HUES48 (cell line): ENCODE measurements around the gene RGMA.

ENCODE experiments used
- H3K27ac ChIP-seq: one replicate; pipeline ENCODE4 v1.7.0; 2013; ENCODE audit warnings: low read depth, low read length, inconsistent platforms
- H3K27me3 ChIP-seq: 2 replicates; pipeline ENCODE4 v1.6.1; 2013; ENCODE audit warnings: mild to moderate bottlenecking, low read length; ENCODE audit not compliant: control insufficient read depth, insufficient read depth
- H3K36me3 ChIP-seq: 2 replicates; pipeline ENCODE4 v1.6.1; 2013; ENCODE audit warnings: low read length; ENCODE audit not compliant: control insufficient read depth, insufficient read depth
- H3K4me1 ChIP-seq: 2 replicates; pipeline ENCODE4 v1.6.1; 2013; ENCODE audit warnings: mild to moderate bottlenecking, low read length; ENCODE audit not compliant: control insufficient read depth, insufficient read depth
- H3K4me3 ChIP-seq: 2 replicates; pipeline ENCODE4 v1.5.1; 2013; ENCODE audit warnings: mild to moderate bottlenecking, low read depth, low read length
- H3K9ac ChIP-seq: 2 replicates; pipeline ENCODE4 v1.6.1; 2013; ENCODE audit warnings: mild to moderate bottlenecking, low read depth, low read length, moderate library complexity
- H3K9me3 ChIP-seq: 2 replicates; pipeline ENCODE4 v1.6.1; 2013; ENCODE audit warnings: low read length; ENCODE audit not compliant: control insufficient read depth, insufficient read depth

The RGMA gene

GRCh38 chr15:93093765-93094164, 4.8 kb upstream of the RGMA start:
- peaks cover 55% of the 10 kb centered on the region for H3K27me3 ChIP-seq
- H3K36me3 ChIP-seq = no peaks in the 10 kb centered on the region
- H3K9ac ChIP-seq = no peak overlapping the region
- H3K4me3 ChIP-seq = no peak overlapping the region
- H3K4me1 ChIP-seq = peaks cover 17% of the 10 kb centered on the region; the same call in 1 of the 2 replicates
- H3K27ac ChIP-seq = no peak overlapping the region
- no peaks in the 10 kb centered on the region for H3K9me3 ChIP-seq

DNA sequence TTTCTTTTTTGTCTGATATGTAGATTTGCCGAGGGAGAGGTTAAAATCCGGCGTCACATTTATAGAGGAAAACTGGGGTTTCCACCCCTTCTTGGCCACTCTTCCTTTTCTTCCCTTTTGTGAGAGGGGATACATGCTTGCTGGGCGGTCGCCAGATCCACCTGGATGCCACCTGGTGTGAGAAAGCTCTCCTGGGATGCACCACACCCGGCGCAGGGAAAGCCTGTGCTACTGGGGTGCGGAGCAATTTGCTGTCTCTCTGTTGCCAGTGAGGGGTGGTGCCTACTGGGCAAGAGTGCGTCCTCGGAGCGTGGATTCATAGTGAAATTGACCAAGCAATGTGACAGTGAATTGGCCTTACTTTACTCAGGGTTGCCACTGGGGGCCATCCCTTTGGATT, 2.5 kb upstream of the RGMA start:
- Histone ChIP-seq H3K27me3 (peaks cover 71% of the 10 kb centered on the region), H3K9ac (no peak overlapping the region), H3K9me3 (no peaks in the 10 kb centered on the region), H3K36me3 (no peaks in the 10 kb centered on the region), H3K27ac (no peak overlapping the region), H3K4me3 (no peak overlapping the region), H3K4me1 (peaks cover 22% of the 10 kb centered on the region)

DNA sequence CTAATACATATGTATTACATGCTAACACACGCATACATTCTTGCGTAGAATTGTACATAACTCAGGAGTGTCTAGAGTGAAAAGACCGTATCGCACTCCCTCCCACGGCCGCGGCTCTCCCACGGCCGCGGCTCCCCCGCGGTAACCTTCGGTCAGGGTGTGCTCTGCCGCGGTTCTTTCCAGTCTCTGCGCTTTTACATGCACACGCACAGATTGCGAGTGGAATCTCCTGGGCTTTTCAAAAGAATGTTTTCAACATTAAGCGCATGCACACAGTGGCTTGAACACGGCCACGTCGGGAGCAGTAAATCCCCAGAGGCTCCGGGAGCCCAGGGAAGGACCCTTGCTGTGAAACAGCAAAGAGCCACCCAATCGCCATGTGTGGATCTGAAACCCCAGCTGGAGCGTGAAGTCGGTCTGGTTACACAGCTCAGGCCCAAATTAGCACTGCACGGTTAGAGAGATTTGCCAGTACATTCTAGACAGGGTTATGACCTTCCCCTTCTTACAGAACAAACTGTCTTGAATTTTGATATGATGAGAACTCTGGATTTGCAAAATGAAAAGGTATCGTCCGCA, 805 bp upstream of the RGMA start:
- Histone ChIP-seq H3K9ac (0 out of 2 replicates have a peak overlapping the region, but pooled peaks have one; percentile 5), H3K9me3 (no peaks in the 10 kb centered on the region), H3K36me3 (no peaks in the 10 kb centered on the region), H3K27ac (no peak overlapping the region), H3K4me3 (peak overlapping the region; percentile 74), H3K27me3 (peaks cover 77% of the 10 kb centered on the region), H3K4me1 (peaks cover 22% of the 10 kb centered on the region)

- peak overlapping the region; percentile 70 for H3K27ac ChIP-seq
- H3K9me3 ChIP-seq = no peaks in the 10 kb centered on the region
- H3K4me3 ChIP-seq = peak overlapping the region; percentile 73
- peaks cover 64% of the 10 kb centered on the region for H3K27me3 ChIP-seq
- H3K36me3 ChIP-seq = no peaks in the 10 kb centered on the region
- no peak overlapping the region; the same call in 1 of the 2 replicates for H3K9ac ChIP-seq
- H3K4me1 ChIP-seq = peaks cover 22% of the 10 kb centered on the region
Measured at GRCh38 chr15:93088200-93088980, 621 bp downstream of the RGMA start.

- Histone ChIP-seq H3K9ac (no peak overlapping the region), H3K36me3 (no peaks in the 10 kb centered on the region), H3K27me3 (peaks cover 58% of the 10 kb centered on the region), H3K4me1 (peaks cover 22% of the 10 kb centered on the region), H3K4me3 (peak overlapping the region; percentile 73), H3K9me3 (no peaks in the 10 kb centered on the region), H3K27ac (no peak overlapping the region)
Measured at GRCh38 chr15:93087825-93088199, 1.2 kb downstream of the RGMA start.

GRCh38 chr15:93086791-93087190, 2.2 kb downstream of the RGMA start:
- H3K4me3 ChIP-seq = no peak overlapping the region
- H3K9ac ChIP-seq = no peak overlapping the region

DNA sequence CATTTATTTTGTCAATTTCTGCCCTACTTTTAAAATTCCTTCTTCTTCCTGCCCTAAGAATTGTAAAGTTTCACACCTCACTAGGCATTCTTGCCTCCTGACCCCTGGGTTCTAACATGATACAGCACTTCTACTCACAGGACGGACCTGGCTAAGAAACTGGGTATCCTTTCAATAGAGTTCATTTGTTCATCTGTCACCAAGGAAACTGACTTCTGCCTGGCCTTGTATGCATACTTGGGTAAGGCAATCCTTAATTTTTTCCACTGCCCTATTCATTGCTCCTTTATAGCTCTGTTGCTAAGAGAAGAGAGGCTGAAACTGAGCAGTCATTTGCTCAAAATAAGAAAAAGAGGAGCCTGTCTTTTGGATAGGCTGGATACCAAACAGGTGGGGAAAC, 3.3 kb downstream of the RGMA start:
- Histone ChIP-seq H3K4me1 (peaks cover 11% of the 10 kb centered on the region), H3K9me3 (no peaks in the 10 kb centered on the region), H3K27ac (no peak overlapping the region), H3K9ac (no peak overlapping the region), H3K27me3 (peaks cover 39% of the 10 kb centered on the region), H3K36me3 (no peaks in the 10 kb centered on the region), H3K4me3 (no peak overlapping the region)

More at GRCh38 chr15:93086791-93087190, 2.2 kb downstream of the RGMA start:
- peaks cover 22% of the 10 kb centered on the region for H3K4me1 ChIP-seq
- no peak overlapping the region for H3K27ac ChIP-seq
- H3K36me3 ChIP-seq = no peaks in the 10 kb centered on the region
- no peaks in the 10 kb centered on the region for H3K9me3 ChIP-seq
- peaks cover 48% of the 10 kb centered on the region for H3K27me3 ChIP-seq

DNA sequence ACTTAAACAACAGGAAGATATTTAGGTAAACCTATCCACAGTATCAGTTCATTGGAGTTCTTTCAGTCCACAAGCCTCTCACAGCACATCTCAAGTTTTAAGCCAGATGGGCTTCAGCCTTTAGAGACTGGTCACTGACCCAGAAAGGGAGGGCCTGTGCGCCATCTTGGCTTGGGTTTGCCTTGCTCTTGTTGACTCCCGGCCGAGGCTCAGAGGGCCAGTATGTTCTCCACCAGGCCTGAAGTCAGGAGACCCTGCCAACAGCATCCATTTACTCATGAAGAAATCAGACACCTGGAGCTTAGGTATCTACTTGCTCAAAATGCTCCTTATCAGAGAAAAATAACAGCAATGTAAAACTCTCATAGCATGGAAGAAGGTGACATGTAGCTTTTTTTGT, 6.2 kb downstream of the RGMA start:
- Histone ChIP-seq H3K9ac (no peak overlapping the region), H3K36me3 (no peaks in the 10 kb centered on the region), H3K27me3 (peaks cover 22% of the 10 kb centered on the region), H3K4me1 (peaks cover 5% of the 10 kb centered on the region), H3K4me3 (no peak overlapping the region), H3K27ac (no peak overlapping the region), H3K9me3 (no peaks in the 10 kb centered on the region)

- Histone ChIP-seq H3K9me3 (no peaks in the 10 kb centered on the region), H3K27me3 (peaks cover 8% of the 10 kb centered on the region), H3K36me3 (no peaks in the 10 kb centered on the region), H3K9ac (no peak overlapping the region), H3K27ac (no peak overlapping the region), H3K4me3 (no peak overlapping the region), H3K4me1 (no peaks in the 10 kb centered on the region)
Measured at GRCh38 chr15:93081399-93081798, 7.6 kb downstream of the RGMA start.

- no peak overlapping the region for H3K27ac ChIP-seq
- H3K4me3 ChIP-seq = no peak overlapping the region
- H3K4me1 ChIP-seq = no peaks in the 10 kb centered on the region
- H3K9ac ChIP-seq = no peak overlapping the region
- no peaks in the 10 kb centered on the region for H3K36me3 ChIP-seq
- H3K27me3 ChIP-seq = peaks cover 4% of the 10 kb centered on the region; the same call in 1 of the 2 replicates
- H3K9me3 ChIP-seq = no peaks in the 10 kb centered on the region
Measured at GRCh38 chr15:93080451-93080850, 8.6 kb downstream of the RGMA start.

DNA sequence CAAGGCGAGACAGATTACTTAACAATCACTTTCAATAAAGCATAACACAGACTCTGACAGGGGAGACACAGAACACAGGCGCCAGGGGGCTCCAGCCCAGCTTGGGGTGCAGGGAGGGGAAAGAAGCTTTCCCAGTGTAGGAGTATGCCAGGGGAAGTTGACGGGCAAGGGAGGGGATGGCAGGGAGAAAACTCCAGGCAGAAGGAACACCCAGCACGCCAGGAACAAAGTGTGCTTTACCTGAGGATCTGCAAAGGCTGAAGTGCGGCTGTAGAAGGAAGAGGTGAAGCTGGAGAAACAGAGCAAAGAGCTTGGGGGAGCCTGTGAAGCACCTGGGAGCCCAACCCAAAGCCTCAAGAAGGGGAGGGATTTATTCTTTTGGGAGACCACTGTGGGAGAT, 12.1 kb downstream of the RGMA start:
- peaks cover 8% of the 10 kb centered on the region; the same call in 1 of the 2 replicates for H3K4me1 ChIP-seq
- H3K27ac ChIP-seq = no peak overlapping the region
- peaks cover 12% of the 10 kb centered on the region for H3K27me3 ChIP-seq
- H3K4me3 ChIP-seq = no peak overlapping the region
- no peak overlapping the region for H3K9ac ChIP-seq
- no peaks in the 10 kb centered on the region for H3K9me3 ChIP-seq
- no peaks in the 10 kb centered on the region for H3K36me3 ChIP-seq
